DMS53 (cell line): Measurements from ENCODE around the gene ST6GAL1.
"Not testable (repeated sequence)": the region's sequence is repeated elsewhere in the genome, so short reads cannot be mapped to it uniquely, and the experiment has no call there.

ENCODE experiments used
- DNase-seq: peaks from one replicate; lab custom pipeline; 2025; lab: John Stamatoyannopoulos, UW

The ST6GAL1 gene

GRCh38 chr3:187021748-187022402 lies 91.5 kb downstream of the ST6GAL1 start:
- DNase-seq, result no peak

- no peak for DNase-seq
These were observed 92.2 kb downstream of the ST6GAL1 start for GRCh38 chr3:187022403-187023029.

GRCh38 chr3:187023340-187023739 lies 93.0 kb downstream of the ST6GAL1 start:
- not testable (repeated sequence) for DNase-seq

GRCh38 chr3:187024536-187025226 lies 94.4 kb downstream of the ST6GAL1 start:
- no peak for DNase-seq

GRCh38 chr3:187025254-187025655 lies 94.9 kb downstream of the ST6GAL1 start:
- no peak for DNase-seq

- no peak for DNase-seq
These were observed 95.5 kb downstream of the ST6GAL1 start for GRCh38 chr3:187025656-187026316.

- DNase-seq, result no peak
These were observed 96.0 kb downstream of the ST6GAL1 start for GRCh38 chr3:187026317-187026670.

GRCh38 chr3:187027531-187028278 lies 97.4 kb downstream of the ST6GAL1 start:
- no peak for DNase-seq

- DNase-seq, result no peak
These were observed 101.6 kb downstream of the ST6GAL1 start for GRCh38 chr3:187031934-187032333.

GRCh38 chr3:187036394-187036793 lies 106.1 kb downstream of the ST6GAL1 start:
- no peak for DNase-seq

GRCh38 chr3:187039100-187039722 lies 108.9 kb downstream of the ST6GAL1 start:
- DNase-seq, result no peak

GRCh38 chr3:187039723-187040414 lies 109.5 kb downstream of the ST6GAL1 start:
- no peak for DNase-seq

GRCh38 chr3:187040516-187041361 lies 110.4 kb downstream of the ST6GAL1 start:
- peak; percentile 29 for DNase-seq

GRCh38 chr3:187041362-187042307 lies 111.3 kb downstream of the ST6GAL1 start:
- peak; percentile 23 for DNase-seq

GRCh38 chr3:187042346-187042745 lies 112.0 kb downstream of the ST6GAL1 start:
- no peak for DNase-seq

- DNase-seq, result no peak
These were observed 112.6 kb downstream of the ST6GAL1 start for GRCh38 chr3:187042874-187043458.

- peak; percentile 20 for DNase-seq
These were observed 113.9 kb downstream of the ST6GAL1 start for GRCh38 chr3:187044206-187044605.

- DNase-seq, result peak; percentile 11
These were observed 114.7 kb downstream of the ST6GAL1 start for GRCh38 chr3:187044867-187045552.
